Activated B cell treated with CpG ODN at 0.5 μM for 24 hours (primary cell): Measurements from ENCODE around the gene SCART1. TPM values are rescaled to one million over a fixed set of nuclear protein-coding genes. Genes with fewer than 3 reads are reported as not detected.

ENCODE experiments used
- ATAC-seq: fragments of 200-7000 bp; cut with Tn5 transposase; one replicate; pipeline ENCODE4 v1.10.0; 2021; ENCODE audit warnings: low read depth, mild to moderate bottlenecking, moderate library complexity
- CTCF ChIA-PET: fragments of 350-600 bp; sonication (Branson Sonifier 250); formaldehyde crosslinking; loops from one replicate; lab custom pipeline; 2021; ENCODE audit warnings: antibody characterized with exemption; lab: Charles Lee
- POLR2A ChIA-PET: fragments of 350-600 bp; sonication (Branson Sonifier 250); formaldehyde crosslinking; loops from one replicate; lab custom pipeline; 2021; ENCODE audit warnings: antibody characterized with exemption; lab: Charles Lee
- DNase-seq: peaks from one replicate; pipeline ENCODE4 v3.0.0; 2022
- H3K27ac Mint-ChIP-seq: one replicate; pipeline ENCODE4 v1.8.0; 2020; ENCODE audit warnings: mixed read lengths
- H3K27me3 Mint-ChIP-seq: one replicate; pipeline ENCODE4 v1.8.0; 2021; ENCODE audit warnings: mixed read lengths
- H3K36me3 Mint-ChIP-seq: one replicate; pipeline ENCODE4 v1.8.0; 2021; ENCODE audit warnings: low read depth, mixed read lengths
- H3K4me1 Mint-ChIP-seq: one replicate; pipeline ENCODE4 v1.8.0; 2021; ENCODE audit warnings: mixed read lengths
- H3K4me3 Mint-ChIP-seq: one replicate; pipeline ENCODE4 v1.8.0; 2020; ENCODE audit warnings: mild to moderate bottlenecking, mixed read lengths
- H3K9me3 Mint-ChIP-seq: one replicate; pipeline ENCODE4 v1.8.0; 2020; ENCODE audit warnings: mixed read lengths
- intact Hi-C: fragments of 100-400 bp; cut with micrococcal nuclease; formaldehyde crosslinking; loops from one replicate; pipeline ENCODE4 v1.15.1; 2024
- total RNA-seq: library from RNA; stranded (reverse); gene quantifications from 2 replicates; pipeline ENCODE4 v1.2.3, GENCODE V29; 2022
- TF ChIP-seq, protein P1 (sequence below): fragments of 200-600 bp; IDR thresholded peaks from one replicate; pipeline ENCODE4 v1.8.0; 2022; ENCODE audit warnings: antibody characterized with exemption, mild to moderate bottlenecking

Gene SCART1
- total RNA-seq, 1 donor from 2014 or later: 2.8 TPM

DNA sequence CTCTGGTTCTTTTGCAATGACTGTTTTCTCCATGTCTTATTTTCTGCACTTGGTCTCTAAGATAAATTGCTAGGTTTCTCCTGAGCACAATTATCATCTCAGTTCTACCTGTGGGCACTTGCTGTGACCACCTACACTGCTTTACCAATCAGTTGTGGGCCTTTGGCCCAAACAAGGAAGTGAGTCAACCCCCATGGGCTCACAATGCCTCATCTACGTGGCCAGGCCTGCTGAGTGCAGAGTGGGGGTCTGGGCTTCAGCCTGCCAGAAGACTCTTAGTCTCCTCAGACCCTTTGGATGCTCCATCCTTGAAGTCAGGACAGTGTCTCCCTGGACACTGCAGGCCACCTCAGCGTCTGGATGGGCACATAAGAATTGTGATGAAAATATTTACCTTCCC lies 20.3 kb downstream of the SCART1 start:
- peaks cover 6% of the 10 kb centered on the region for H3K9me3 Mint-ChIP-seq
- H3K27ac Mint-ChIP-seq: no peak overlapping the region
- H3K36me3 Mint-ChIP-seq: peaks cover 5% of the 10 kb centered on the region
- no peak for DNase-seq
- TF ChIP-seq, protein P1, sequence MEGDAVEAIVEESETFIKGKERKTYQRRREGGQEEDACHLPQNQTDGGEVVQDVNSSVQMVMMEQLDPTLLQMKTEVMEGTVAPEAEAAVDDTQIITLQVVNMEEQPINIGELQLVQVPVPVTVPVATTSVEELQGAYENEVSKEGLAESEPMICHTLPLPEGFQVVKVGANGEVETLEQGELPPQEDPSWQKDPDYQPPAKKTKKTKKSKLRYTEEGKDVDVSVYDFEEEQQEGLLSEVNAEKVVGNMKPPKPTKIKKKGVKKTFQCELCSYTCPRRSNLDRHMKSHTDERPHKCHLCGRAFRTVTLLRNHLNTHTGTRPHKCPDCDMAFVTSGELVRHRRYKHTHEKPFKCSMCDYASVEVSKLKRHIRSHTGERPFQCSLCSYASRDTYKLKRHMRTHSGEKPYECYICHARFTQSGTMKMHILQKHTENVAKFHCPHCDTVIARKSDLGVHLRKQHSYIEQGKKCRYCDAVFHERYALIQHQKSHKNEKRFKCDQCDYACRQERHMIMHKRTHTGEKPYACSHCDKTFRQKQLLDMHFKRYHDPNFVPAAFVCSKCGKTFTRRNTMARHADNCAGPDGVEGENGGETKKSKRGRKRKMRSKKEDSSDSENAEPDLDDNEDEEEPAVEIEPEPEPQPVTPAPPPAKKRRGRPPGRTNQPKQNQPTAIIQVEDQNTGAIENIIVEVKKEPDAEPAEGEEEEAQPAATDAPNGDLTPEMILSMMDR: no peak
- H3K27me3 Mint-ChIP-seq: peaks cover 2% of the 10 kb centered on the region
- no peak overlapping the region for H3K4me3 Mint-ChIP-seq
- peaks cover 2% of the 10 kb centered on the region for H3K4me1 Mint-ChIP-seq
- ChIA-PET CTCF (no interaction called here), POLR2A (no interaction called here)
- ATAC-seq: no peak
- intact Hi-C loops: no loop called here

DNA sequence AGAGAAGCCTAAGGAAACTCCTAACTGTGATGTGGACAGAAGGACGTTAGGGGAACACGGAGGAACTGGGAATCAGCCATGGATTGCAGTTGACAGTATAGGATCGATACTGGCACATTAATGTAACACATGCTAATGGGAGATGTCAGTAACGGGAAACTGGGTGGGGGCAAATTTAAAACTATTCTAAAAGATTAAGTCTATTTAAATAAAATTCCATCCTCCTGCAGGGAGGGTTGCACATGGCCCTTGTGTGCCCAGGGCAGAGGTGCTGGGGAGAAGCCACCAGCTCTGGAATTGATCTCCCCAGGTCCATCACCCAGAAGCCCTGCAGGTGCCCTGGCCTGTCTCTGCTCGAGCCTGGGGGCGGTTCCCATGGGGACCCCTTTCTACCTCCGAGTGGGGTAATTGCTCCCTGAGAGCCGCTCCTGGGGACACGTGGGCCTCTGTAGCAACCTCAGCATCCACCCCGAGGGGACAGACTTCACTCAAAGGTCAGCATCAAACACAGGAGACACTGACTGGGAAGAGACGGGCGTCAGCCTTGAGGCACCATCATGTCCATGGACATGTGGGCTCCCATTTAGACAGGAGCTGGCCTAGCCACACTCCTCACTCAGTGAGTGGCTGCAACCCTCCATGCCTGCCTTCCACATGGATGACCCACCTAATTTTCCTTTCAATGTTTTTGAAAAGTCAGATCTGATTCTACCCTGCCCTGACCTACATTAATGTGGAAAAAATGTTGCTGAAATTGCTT lies 21.1 kb downstream of the SCART1 start:
- CTCF ChIA-PET: no interaction called here
- Mint-ChIP-seq H3K9me3 (peaks cover 3% of the 10 kb centered on the region), H3K36me3 (no peaks in the 10 kb centered on the region), H3K4me3 (no peak overlapping the region), H3K27me3 (peaks cover 2% of the 10 kb centered on the region), H3K27ac (no peak overlapping the region), H3K4me1 (peaks cover 2% of the 10 kb centered on the region)
- no peak for DNase-seq
- intact Hi-C loops: no loop called here
- POLR2A ChIA-PET: no interaction called here
- no peak for ATAC-seq
- TF ChIP-seq, protein P1: no peak

DNA sequence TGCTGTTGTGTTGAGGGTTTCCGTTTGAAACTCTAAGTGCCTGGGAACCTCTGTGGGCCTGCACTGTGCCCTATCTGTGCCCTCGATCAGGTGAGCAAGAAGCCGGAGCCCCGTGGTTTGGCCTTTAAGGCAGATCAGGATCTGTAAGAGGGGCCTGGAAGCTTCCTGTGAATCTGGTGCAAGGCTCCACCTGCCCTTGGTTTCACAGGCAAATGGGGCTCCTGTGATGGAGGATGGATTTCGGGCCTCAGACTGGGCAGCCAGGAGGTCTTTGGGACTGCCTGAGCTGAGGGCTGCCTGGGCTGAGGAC lies 21.6 kb downstream of the SCART1 start:
- Mint-ChIP-seq H3K9me3 (peaks cover 3% of the 10 kb centered on the region), H3K4me1 (peaks cover 2% of the 10 kb centered on the region), H3K36me3 (no peaks in the 10 kb centered on the region), H3K27me3 (peaks cover 2% of the 10 kb centered on the region), H3K27ac (no peak overlapping the region), H3K4me3 (no peak overlapping the region)
- intact Hi-C loops: no loop called here
- CTCF ChIA-PET: no interaction called here
- POLR2A ChIA-PET: no interaction called here
- DNase-seq (no peak), ATAC-seq (no peak)
- TF ChIP-seq, protein P1: no peak

DNA sequence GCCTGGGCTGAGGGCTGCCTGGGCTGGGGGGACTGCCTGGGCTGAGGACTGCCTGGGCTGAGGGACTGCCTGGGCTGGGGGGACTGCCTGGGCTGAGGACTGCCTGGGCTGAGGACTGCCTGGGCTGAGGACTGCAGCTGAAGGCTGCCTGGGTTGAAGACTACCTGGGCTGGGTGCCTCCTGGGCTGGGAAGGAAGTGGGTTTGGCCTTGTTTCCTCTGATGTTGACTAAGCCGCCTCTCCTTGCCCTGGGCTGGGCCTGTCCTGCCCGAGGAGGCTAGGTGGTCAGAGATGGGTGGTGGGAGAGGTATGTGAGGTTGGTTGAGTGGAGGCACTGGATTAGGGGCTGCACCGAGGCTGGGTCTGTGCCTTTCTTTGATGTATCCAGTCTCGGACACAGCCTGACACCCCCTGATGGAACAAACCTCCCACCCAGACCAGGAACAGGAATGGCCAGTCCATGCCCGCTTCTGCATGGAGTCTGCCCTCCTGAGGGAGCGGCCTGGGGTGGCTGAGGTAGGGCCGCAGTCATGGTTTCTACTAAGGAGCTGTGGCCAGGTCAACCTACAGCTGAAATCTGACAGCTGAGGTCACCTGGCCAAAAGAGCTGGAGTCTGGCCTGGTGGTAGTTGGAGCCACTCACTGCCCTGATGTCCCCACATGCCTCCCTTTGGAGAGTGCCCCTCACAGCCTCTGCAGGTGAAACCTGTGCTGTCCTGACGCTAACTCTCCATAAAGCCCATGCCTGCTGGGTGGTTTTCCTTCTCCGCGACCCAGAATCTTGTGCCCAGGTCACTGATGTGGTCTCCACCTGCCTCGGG lies 22.3 kb downstream of the SCART1 start:
- intact Hi-C loops: no loop called here
- H3K4me1 Mint-ChIP-seq: peaks cover 2% of the 10 kb centered on the region
- POLR2A ChIA-PET: no interaction called here
- TF ChIP-seq, protein P1: no peak
- H3K27ac Mint-ChIP-seq: no peak overlapping the region
- H3K4me3 Mint-ChIP-seq: no peak overlapping the region
- peaks cover 2% of the 10 kb centered on the region for H3K27me3 Mint-ChIP-seq
- peaks cover 3% of the 10 kb centered on the region for H3K9me3 Mint-ChIP-seq
- no peak for DNase-seq
- H3K36me3 Mint-ChIP-seq: no peaks in the 10 kb centered on the region
- ATAC-seq: no peak
- CTCF ChIA-PET: no interaction called here

DNA sequence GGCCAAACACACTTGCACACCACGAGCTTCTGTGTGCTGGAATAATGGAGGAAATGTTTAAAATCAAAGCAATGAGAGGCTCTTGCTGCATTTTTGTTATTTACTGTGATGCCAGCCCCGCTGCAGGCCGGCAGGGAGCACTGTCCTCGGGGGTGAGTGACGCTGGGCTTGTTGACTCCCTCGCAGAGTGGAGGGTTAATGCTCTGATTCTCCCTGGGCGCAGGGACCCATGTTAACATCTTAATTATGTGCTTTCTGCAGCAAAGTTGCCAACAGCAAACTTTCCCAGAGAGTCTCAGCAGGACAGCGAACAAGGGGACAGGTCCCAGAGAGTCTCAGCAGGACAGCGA lies 22.9 kb downstream of the SCART1 start:
- intact Hi-C loops: no loop called here
- Mint-ChIP-seq H3K4me1 (peaks cover 2% of the 10 kb centered on the region), H3K27ac (no peak overlapping the region)

More for the DNA sequence above, 22.9 kb downstream of the SCART1 start:
- Mint-ChIP-seq H3K36me3 (no peaks in the 10 kb centered on the region), H3K27me3 (peaks cover 2% of the 10 kb centered on the region), H3K4me3 (no peak overlapping the region), H3K9me3 (peaks cover 3% of the 10 kb centered on the region)
- no peak for DNase-seq
- ChIA-PET POLR2A (no interaction called here), CTCF (no interaction called here)
- TF ChIP-seq, protein P1: no peak
- no peak for ATAC-seq
